GM08714 (cell line): Measurements from ENCODE around the gene ZNF503.

Source experiments
- H3K4me3 ChIP-seq: fragments of 200-500 bp; sonication (Bioruptor generic); 2 replicates; pipeline ENCODE4 v1.5.1; 2014; ENCODE audit warnings: mild to moderate bottlenecking, low read length, inconsistent platforms
- ZNF274 ChIP-seq: IDR thresholded peaks from 2 replicates; pipeline ENCODE4 v1.6.1; 2012; ENCODE audit warnings: mild to moderate bottlenecking, low read depth, low read length

ZNF503 gene

DNA sequence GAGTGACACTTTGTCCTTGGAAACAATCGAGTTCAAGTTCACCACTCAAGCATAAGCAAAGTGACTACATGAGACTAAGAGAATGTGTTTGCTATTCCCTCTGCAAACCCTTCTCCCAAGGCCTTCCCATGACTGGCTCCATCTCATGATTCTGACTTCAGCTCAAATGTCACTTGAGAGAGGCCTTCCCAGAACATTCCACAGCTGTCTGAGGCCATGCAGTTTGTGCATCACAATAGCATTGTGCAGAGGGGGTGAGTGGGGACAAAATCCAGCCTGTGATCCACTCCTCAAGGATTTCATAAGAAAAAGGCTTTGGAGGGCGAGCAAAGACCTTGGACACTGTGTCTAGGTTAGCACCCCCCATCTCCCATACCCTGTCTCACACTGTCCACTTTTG lies 23.0 kb upstream of the ZNF503 start:
- TF ChIP-seq ZNF274: no peak
- H3K4me3 ChIP-seq: no peak overlapping the region

DNA sequence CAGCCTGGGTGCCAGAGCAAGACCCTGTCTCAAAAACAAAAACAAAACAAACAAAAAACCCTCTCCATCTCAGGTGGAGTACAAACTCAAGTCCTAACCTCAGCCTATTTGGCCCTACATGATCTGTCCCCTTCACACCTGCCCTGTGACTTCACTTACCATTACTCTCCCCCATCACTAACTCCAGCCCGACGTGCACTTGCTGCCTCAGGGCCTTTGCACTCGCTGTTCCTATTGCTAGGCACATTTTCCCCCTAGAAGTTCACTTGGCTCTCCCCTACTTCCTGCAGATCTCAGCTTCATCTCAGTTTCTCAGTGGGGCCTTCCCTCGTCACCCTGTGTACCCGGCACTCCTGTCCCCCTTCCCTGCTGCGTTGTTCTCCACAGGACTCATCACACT lies 21.3 kb upstream of the ZNF503 start:
- H3K4me3 ChIP-seq: no peak overlapping the region
- no peak for TF ChIP-seq ZNF274

DNA sequence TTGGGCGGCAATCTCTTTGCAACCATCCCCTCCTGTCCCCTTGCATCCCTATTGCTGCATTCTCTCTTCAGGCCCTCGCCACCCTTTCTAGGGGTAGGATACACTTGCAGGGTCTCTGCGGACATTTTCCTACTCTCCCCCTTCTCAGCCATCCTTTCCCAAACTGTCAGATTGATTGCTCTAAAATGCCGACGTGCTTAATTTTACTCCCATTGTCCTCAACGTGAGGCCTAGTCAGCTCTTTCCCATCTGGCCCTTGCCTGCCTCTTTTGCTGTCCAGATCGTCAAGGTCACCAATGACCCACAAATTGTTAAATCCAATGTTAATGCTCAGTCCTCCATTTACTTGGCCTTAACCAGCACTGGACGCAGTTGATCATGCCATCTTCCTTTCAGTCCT lies 17.1 kb upstream of the ZNF503 start:
- no peak overlapping the region for H3K4me3 ChIP-seq
- TF ChIP-seq ZNF274: no peak

DNA sequence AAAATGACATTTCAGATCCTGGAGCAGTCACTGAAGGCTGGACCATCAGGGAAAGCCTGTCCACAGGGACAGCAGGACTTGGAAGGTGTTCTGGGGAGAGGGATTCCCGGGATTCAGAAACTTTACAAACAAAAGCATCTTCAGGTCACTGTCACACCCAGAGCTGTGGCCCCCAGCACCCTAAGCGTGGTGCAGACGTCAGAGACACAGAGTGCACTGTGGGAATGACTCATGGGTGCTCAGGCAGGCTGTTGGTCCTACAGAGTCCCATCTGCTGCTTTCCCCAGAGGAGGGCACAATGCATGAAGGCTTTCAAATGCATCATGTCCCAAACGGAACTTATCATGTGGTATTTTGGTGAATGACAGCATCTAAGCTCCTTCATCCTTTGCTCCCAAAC lies 16.7 kb upstream of the ZNF503 start:
- TF ChIP-seq ZNF274: no peak
- no peak overlapping the region for H3K4me3 ChIP-seq

DNA sequence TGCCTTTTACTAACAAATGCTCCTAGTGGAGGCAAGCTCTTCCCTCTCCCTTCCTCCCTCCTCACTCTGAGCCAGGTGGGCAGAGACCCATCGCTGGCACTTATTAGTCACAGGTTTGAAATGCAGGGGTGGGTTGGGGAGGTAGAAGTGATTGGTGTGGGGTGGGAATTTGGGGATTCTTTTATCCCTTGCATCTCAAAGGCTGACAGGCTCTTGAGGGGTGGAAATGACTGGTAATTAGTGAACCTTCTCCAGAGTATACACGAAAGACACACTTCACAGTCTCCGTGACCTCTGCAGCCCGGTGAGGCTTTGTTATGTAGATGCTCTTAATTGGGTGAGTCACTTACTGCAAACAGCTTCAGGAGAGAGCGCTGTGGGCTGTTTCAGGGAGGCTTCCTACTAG lies 16.0 kb upstream of the ZNF503 start:
- H3K4me3 ChIP-seq: no peak overlapping the region
- no peak for TF ChIP-seq ZNF274

DNA sequence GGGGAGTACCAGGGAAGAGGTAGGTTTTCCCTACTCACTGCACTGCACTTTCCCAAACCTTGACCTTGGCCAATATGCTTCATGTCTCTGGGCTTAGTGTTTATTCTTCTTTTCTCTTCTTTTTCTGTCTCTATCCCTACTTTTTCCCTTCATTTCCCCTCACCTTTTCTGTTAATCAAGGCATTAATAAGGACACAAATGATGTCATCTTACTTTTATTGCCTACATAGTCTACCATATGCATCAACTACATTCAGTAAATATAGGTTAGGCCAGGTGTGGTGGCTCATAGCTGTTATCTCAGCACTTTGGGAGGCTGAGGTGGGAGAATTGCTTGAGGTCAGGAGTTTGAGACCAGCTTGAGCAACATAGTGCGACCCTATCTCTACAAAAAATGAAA lies 13.0 kb upstream of the ZNF503 start:
- H3K4me3 ChIP-seq: no peak overlapping the region

DNA sequence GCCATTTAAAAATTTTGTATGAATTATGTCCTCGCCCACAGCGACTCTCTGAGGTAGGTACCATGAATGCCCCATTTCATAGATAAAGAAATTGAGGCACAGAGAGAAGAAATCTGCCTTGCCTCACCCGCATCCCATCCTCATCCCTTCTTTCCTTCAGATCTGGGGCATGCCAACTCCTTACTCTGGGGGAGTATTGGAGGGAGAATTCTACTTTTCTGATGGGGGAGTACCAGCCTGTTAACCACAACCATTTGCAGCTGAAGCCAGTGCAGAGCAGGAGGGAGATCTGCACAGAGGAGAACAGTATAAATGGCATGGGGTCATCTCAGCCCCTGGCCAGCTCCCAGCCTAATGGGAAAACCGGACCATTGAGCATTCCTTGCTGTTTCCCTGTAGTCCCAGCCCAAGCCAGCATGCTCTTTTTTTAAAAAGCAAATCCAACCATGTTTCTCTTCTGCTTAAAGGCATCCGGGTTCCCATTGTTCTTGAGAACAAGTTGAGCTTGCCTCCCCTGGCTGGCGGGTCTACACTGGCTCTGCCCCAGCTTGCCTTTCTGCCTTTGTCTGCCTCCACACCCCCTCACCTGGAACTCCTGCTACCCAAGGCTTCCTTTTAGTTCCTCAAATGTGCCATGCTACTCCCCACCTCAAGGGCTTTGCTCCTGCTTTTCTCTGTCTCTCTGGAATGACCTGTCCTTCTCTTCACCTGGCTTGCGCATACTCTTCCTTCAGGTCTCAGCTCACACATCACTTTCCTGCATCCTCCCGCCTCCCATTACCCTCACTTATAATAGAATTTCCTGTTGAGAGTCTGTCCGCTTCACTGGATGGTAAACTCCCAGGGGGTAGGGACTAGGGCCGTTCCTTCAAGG lies 8.8 kb upstream of the ZNF503 start:
- no peak for TF ChIP-seq ZNF274
- no peak overlapping the region for H3K4me3 ChIP-seq

More for the DNA sequence above, 13.0 kb upstream of the ZNF503 start:
- TF ChIP-seq ZNF274: no peak

DNA sequence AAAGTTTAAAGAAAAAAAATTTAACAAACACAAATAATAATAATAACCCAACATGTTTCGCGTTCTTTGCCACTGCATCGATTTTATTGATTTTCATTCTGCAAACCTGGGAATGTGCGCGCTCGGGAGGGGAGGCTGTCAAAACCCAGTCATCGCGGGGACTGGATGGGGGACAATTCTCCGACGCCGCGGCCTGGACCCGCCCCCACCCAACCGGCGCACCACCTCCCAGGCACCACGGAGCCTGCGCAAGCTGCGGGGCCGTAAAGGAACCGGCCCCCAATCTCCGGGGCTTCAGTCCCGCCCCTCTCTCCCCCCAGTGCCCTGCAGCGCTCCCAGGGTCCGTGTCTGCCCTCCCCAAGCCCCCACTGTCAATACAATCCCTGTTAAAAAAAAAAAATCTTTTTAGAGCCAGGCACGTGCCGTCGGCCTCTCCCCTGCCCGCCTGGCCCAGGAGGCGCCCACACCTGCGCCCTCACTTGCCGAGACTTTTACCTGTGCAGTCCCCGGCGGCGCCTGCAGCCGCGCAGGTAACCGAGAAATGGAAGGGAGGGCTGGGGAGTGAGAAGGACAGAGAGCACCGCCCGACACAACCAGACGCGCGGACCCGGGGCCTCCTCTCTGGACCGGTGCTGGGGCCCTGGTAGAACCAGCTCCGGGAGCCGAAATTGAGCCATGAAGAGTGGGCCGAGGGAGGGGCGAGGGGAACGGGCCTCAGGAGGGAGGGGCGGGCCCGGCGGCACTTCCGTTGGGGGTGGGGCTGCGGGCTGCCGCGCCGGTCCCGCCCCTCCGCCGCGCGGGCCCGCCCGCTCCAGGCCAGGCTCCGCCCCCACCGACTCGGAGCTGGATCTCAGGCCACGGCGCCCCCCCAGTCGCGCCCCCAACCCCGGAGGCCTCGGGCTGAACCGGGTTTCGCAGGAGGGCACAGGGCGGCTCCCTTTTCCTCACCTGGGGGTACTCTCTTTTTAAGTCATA lies 7.6 kb upstream of the ZNF503 start:
- no peak for TF ChIP-seq ZNF274
- H3K4me3 ChIP-seq: peak overlapping the region; percentile 58

DNA sequence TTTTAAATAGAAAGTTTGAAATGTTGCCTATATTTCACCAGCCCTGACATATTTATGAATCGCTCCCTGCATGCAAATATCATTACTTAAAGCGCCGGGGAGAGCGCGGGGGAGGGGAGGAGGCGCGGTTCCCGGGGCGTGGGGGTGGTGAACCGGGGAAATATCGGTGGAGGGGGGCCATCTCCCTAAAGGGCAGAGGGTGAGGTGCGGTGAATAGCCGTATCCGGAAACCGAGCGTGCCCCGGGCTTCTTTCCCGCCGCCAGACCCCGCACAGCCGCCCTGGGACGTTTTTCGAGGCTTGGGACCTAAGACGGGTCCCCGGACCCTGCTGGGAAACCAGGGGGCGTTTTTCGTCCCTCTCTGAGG lies 6.9 kb upstream of the ZNF503 start:
- H3K4me3 ChIP-seq: peak overlapping the region; percentile 58; the same call in 1 of the 2 replicates
- no peak for TF ChIP-seq ZNF274

DNA sequence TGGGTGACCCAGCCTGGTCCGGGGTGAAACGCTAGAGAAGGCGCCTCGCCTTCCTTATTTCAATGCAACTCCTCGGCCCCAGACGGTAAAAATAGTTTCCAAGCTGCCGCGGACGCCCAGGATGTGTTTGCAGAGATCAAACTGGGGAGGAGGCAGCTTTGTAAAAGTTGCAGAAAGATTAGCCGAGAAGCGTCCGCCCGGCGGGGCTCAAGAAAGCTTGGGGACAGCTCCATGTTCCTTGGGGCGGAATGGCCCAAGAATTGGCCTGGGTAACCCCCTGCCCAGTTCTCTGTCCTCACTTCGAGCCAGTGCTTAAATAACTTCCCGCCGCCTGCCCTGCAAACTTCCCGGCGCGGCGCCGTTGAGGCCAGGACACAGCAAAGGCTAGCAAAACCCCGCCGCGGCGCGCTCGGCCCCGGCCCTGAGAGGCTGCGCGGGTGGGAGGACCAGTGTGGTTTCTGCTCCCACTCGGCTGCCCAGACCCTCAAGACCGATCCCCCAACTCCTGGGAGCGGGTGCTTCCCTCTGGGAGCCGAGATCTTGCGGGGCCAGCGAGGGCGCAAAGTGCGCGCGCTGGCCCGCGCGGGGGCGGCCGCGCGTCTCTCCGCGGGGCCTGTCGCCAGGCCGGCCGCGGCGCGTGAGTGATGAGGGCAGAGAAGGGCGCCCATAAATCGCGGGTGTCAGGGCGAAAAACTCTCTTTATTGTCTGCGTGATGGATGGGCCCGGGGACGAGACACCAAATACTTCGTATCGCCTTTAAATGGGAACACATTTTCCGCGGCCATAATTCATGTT lies 6.3 kb upstream of the ZNF503 start:
- TF ChIP-seq ZNF274: no peak
- H3K4me3 ChIP-seq: peak overlapping the region; percentile 58; the same call in 1 of the 2 replicates

DNA sequence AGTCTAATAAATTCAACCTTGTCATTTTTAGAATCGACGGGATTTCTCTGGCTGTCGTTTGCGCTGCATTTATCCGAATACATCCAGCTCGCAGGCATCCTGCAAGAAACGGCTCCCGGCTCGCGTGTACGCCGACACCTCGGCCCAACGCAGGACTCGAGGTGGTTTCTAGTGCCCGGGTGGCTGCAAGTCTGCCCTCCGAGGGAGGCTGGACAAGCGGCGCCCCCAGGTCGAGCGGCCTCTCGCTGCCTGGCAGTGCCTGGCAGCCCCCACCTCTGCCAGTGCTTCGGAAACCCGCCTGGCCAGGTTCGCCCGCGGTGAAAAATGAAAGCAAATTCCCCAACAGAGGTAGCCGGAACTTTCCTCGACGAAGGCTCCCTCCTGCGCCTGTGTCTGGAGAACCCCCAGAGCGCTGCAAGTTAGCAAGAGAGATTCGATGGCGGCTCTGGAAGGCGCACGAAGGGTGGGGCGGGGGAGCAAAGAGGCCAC lies 5.7 kb upstream of the ZNF503 start:
- TF ChIP-seq ZNF274: no peak
- no peak overlapping the region; the same call in 1 of the 2 replicates for H3K4me3 ChIP-seq

DNA sequence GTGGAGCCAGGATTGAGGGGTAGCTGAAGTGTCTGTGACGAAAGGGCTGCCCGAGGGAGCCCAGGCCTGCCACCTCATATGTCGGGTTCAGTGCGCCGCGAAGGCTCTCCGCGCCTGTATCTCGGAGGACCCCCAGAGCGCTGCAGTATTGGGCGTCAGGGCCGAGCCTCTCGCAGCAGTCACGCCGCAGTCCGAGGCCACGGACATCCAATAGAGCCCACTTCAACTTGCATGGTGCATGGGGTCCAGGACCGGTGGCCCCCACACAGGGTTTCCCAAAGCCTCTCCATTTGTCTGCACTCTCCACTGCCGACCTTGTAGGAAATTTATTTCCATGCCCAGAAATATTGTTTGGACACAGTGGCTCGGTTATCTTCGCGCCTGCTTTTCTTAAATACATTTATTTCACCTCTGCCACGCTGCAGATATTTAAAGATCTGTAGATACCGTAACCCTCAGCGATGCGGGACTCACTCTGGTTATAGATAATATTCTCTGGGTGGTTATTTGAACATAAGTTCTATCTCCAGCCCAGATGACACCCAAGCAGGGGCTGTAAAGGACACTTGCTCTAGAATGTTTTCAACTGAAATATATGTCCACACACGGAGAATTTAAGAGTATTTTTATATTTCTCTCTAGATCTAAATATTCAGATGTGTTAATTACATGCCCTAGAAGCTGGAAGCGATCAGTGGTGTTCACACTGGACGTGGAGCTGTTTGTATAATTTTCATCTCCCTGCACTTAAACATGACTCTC lies 5.1 kb upstream of the ZNF503 start:
- H3K4me3 ChIP-seq: no peak overlapping the region
- TF ChIP-seq ZNF274: no peak
